Testis (tissue), 2 donors: ENCODE measurements around the gene EXOC7.

Experiments used
- CTCF ChIP-seq, 3 experiments: fragments of 450-650 bp in 2 of 3; fragments of 200-600 bp in 1 of 3; sonication (generic) in 1 of 3; IDR thresholded peaks; one replicate each; pipeline ENCODE4 v1.5.1; 2016 to 2019; ENCODE audit warnings: antibody characterized with exemption in 3 of 3, mild to moderate bottlenecking in 2 of 3, moderate library complexity in 1 of 3
- POLR2A ChIP-seq: fragments of 450-650 bp; IDR thresholded peaks from one replicate; pipeline ENCODE4 v1.6.1; 2017; ENCODE audit warnings: antibody characterized with exemption, mild to moderate bottlenecking, moderate library complexity

DNA sequence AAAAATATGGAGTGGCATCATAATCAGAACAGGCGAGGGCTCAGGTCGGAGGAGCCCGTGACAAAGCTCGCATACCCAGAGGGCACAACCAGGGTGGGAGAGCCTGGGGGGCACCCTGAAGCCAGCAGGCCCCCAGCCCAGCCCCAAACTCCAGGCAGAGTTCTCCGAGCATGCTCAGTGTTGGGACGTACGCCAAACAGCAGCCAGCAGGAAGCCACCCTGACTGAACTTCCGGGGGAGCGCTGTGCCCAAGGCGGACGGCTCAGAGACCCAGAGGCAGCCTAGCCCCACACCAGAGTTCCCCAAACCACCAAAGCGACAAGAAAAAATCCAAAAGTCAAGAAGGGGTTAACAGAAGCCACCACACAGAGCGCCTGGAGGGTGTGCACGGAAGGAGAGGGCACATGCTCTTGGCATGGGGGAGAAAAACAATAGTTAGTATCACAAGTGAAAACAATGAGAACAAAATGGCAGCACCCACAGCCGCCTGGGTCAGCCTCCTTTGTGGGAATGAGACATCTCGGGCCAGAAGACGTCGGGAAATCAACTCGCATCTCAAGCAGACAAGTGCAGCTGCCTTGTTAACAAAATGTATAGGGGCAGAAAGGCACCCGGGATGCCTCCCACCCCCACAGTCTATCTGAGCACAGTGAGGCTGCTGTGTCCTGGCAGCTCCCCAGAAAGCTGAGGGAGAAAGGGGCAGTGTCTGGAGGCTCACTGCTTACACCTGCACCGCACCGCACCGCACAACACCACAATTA is 11.9 kb downstream of the EXOC7 start:
- TF ChIP-seq CTCF (IDR thresholded peaks at IDR 0.05) = no peak
- no peak for TF ChIP-seq POLR2A
